ENCODE measurements around the gene CAMK1D.
"Not testable (repeated sequence)": the region's sequence is repeated elsewhere in the genome, so short reads cannot be mapped to it uniquely, and the experiment has no call there.

CAMK1D gene

DNA sequence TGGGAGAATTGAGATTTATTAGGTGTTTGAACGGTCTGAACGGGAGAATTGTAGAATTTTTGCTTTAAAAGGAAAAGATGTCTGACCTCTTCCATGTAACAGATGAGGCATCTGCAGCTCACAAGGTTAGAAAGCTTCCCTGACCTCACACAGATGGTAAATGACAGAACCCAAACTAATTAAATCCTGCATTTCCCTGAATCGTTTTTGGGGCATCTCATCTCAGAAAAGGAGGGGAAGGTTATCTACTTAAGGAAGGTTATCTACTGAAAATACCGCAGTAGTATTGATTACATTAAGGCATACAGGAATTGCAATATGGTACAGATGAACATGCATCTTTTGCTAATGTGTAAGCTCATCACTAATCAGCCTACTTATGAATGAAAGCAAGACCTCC lies 373.9 kb downstream of the CAMK1D start:
- DNase-seq (ENCODE audit: low read depth in 3 of 3): no peak

DNA sequence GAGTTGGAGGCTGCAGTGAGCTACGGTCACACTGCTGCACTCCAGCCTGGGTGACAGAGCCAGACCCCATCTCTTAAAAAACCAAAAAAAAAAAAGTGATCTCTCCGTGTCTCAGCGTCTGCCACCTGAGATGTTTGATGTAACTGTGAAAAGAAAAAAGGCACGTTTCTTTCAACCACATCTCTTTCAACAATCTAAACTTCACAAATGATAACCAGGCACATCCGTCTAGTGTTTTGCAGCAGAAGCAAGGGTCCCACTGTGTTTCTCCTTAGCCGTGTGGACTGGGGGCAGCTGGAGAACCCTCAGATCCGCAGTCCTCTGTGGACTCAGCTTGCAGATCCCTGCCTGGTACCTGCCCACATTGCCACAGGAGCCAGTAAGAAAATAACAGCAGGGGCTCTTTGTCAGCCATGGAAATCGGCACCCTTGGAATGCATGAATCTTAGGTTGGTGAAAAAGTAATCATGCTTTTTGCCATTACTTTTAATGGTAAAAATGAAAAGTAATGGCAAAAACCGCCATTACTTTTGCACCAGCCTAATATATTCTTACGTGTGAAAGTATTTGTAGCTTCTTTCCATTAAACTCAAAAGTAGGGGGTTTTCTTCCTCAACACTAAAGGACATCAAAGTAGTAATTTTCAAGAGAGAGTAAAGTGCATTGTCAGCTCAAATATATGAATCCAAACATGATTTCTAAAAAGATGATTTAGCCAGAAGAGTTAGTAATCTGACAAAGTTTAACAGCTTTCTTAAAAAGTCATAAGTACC lies 375.6 kb downstream of the CAMK1D start:
- no peak for DNase-seq (ENCODE audit: low read depth in 3 of 3)

DNA sequence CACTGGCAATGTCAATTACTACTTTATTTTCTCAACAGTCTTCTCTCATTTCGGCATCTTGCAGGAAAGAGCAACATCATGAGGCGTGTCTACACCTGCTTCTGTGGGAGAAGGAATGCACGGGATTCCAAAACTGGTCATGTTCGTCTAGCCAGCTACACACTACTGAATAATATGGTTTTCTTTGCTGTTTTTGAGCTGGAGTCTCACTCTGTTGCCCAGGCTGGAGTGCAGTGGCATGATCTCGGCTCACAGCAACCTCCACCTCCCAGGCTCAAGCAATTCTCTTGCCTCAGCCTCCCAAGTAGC lies 376.2 kb downstream of the CAMK1D start:
- not testable (repeated sequence) for DNase-seq (ENCODE audit: low read depth in 3 of 3)

DNA sequence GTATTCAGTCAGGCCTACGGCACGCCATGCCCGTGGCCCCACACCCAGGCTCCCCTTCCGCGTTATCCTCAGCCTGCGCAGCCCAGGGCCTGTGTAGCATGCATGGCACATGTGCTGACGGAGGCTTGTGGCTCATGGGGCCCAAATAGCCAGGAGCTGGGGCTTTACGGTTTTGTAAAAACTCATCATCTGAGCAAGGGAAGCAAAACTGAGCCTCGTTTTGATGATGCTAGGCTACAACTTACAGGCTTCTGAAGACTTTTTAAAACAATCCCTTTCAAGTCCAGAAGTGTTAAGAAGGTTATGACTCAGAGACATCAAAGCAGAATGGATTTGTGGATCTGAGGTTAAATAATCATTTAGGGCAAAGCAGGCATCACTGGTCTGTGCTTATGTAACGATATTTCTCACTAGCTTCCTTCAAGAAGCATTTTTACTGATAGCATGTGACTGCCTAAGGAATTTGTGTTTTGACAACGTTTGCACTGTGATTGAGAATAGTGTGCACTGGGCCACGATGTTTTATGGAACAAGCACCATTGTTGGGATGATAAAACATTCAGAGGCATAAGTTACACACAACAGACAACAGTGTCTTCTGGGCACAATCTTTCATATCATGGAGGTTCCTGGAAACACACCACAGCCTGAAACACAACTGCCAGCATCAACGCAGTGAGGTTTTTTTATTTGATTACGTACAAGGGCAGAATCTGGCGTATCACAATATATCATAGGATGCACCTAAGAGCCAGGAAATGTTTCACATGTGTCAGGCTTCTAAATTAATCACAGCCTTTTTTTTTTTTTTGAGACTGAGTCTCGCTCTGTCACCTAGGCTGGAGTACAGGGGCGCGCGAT lies 377.9 kb downstream of the CAMK1D start:
- no peak for DNase-seq (ENCODE audit: low read depth in 3 of 3)

DNA sequence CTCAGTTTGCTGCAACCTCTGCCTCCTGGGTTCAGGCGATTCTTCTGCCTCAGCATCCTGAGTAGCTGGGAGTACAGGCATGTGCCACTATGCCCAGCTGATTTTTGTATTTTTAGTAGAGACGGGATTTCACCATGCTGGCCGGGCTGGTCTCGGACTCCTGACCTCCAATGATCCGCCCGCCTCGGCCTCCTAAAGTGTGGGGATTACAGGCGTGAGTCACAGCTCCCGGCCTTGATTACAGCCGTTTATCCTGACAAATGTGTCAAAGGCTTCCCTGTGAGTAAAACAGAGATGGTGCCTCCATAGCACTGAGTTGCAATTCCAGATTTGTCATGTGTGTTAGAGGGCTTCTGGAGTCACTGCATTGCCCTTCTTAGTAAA lies 378.5 kb downstream of the CAMK1D start:
- no peak for DNase-seq (ENCODE audit: low read depth in 3 of 3)

DNA sequence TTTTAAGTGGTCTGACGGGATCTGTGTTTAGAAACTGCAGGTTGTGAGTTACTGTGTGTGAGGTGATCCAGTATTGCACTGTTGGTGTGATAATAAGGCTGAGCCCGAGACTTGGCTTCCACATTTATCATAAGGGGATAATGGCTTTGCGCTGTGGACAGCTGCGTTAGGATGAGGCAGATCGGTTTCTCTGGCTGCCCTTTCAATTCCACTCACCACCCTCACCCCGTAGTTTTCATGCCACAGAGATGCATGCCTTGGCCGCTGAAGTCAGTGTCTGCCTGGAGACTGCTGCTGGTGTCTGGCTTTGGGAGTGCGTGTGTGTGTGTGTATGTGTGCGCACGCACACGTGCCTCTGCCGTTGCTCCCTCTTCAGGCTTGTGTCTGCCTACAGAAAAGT lies 379.1 kb downstream of the CAMK1D start:
- no peak for DNase-seq (ENCODE audit: low read depth in 3 of 3)

DNA sequence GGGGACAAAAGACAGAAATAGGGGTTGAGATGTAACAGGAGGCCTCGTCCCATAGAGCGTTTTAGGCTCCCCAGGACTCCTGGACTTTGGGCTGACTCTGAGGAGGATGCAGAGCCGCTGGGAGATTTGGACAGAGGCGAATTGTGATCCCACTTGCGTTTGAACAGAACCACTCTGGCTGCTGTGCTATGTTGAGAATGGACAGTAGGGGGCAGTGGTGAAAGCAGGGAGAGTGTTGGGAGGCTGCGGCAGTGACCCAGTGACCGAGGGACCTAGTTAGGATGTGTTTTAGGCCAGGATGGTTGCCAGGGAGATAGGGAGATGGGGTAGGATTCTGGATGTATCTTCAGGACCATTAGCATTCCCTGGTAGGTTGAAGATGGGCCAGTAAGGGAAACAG lies 380.5 kb downstream of the CAMK1D start:
- DNase-seq (ENCODE audit: low read depth in 3 of 3): no peak

DNA sequence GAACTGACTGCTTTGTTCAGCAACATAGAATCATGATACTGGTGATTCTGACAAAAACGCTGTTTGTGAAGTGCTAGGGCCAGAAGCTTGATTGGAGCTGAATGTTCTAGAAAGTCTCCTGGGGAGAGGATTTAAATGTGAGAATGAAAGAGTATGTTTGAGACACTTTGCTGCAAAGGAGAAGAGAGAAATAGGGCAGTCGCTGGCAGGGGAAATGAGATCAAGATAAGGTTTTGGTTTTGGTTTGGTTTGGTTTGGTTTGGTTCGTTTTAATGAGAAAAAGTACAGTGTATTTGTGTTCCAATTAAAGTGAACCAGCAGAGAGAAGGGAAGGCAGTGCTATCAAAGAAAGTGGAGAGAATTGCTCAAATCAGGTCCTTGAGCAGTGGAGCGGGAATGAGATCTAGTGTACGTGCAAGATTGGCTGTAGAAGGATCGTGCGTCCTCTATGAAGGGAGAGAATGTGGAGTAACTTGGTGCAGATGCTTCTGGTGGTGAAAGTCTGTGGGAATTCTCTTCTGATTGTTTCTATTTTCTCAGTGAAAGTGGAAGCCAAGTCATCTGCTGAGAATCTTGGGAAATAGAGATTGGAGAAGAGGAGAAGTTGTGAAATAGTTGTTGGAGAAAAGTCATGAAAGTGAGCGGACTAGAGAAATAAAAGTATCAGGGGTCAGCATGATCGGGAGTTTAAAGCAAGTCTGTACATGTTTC lies 381.6 kb downstream of the CAMK1D start:
- no peak for DNase-seq (ENCODE audit: low read depth in 3 of 3)

DNA sequence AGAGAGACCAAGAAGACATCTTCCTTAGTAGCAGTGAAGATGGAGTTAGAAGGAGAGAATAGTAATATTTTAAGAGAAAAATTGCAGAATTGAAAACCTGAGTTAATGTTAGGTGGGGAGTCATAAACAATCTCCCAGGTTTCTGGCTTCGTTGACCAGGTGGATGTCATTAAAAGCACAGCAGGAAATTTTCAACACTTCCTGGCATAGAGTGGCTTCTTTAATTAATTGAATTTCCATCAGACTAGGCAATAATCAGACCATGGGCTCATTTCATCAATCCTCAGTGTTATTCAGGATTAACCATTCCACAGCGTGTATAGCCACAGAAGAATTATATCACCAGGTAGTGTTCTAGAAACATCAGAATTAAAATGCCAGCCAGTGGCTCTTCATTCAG lies 383.9 kb downstream of the CAMK1D start:
- DNase-seq (ENCODE audit: low read depth in 3 of 3): no peak

DNA sequence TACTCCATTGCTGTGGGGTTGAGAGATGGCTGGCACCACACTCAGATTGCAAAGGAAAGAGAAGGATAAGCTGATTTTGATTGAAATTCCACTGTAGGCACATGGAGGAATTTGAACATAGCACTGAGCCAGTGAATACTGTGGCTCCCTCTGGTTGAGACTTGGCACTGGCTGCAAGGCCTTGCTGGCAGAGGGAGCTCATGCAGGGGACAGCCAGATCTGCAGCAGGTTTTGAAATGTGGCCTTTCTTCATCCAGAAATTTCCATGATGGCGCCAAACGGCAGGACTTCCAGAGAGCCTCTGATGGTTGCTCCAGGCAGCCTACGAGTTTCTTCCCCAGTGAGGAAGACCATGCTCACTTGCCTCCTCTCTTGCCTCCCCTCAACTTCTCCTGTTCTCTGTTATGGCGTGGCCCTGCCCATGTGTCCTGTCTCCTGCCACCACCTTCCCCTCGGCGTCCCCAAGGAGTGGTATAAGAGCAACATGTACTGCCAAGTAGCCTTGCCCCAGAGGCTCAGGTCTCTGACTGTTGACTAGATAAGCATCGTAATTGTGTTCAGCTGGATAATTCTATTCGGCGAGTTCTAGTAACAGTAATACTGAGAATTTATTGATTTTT lies 386.6 kb downstream of the CAMK1D start:
- DNase-seq (ENCODE audit: low read depth in 3 of 3): no peak

DNA sequence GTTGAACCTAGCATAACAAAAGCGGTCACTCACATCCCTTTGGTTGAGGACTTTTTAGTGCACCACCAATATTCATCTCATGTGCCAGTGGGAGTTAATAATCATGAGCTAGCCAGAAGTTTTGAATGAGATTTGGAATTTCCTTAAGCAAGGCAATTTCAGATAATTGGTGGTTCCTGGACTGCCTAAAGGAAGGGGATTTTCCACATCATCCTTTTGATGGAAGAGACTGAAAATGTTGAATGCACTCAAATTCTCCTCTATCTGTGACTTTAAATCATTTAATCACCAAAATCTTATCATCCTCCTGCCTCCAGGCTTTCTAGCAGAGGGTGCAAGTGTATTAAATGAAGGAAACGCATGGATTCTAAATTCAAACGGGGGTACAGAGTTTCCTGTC lies 391.5 kb downstream of the CAMK1D start:
- DNase-seq (ENCODE audit: low read depth in 3 of 3): no peak

DNA sequence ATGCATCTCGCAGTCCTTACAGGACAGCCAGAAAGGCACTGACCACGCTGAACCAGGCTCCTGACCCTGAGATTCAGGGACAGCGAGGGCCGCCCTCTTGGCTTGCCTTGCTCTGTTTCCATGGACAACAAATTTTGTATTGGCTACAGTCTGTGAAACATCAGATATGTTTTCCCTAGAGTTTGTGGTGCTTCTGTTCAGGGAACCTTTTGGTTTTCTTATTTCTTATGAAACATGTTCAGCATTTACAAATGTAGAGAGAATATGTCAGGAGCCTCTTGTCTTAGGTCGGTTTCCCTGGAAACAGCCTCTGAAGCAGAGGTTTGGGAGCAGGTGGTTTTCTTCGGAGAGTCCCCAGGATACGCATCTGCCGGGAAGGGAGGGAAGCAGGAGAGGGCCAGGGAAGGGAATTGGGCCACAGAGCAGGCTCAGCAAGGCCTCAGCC lies 392.0 kb downstream of the CAMK1D start:
- no peak for DNase-seq (ENCODE audit: low read depth in 3 of 3)

DNA sequence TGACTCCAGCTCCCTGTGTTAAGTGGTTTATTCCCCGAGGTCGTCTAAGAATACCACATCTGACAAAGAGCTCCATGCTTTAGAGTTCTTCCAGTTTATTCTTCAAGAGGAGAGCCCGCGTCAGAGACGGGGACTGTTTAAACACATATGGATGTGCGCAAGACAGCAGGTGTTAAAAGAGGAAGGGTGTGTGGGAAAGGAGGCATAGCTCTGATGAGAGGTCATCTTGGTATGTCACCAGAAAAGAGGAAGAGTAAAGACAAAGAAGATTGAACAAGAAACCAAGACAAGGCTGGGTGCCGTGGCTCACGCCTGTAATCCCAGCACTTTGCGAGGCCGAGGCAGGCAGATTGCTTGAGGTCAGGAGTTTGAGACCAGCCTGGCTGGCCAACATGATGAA lies 393.4 kb downstream of the CAMK1D start:
- DNase-seq (ENCODE audit: low read depth in 3 of 3): no peak

DNA sequence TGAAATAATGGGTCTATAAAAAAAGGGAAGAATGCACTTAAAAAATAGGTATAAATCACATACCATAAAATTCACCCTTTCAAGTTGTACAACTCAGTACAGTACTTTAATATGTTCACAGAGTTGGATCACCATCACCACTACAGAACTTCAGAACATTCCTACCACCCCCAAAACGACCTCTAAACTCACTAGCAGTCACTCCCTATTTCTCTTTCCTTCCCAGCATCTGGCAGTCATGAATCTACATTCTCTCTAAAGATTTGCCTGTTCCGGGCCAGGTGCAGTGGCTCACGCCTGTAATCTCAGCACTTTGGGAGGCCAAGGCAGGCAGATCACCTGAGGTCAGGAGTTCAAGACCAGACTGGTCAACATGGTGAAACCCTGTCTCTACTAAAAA lies 394.1 kb downstream of the CAMK1D start:
- not testable (repeated sequence) for DNase-seq (ENCODE audit: low read depth in 3 of 3)

DNA sequence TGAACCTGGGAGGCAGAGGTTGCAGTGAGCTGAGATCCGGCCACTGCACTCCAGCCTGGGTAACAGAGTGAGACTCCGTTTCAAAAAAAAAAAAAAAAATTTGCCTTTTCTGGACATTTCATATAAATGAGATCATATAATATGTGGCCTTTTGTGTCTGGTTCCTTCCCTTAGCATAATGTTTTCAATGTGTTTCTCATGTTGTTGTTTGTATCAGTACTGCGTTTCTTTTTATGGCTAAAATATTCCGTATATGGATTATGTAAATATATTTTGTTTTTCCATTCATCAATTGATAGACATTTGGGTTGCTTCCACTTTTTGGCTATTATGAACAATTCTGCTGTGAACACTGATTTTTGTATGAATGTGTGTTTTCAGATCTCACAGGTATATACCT lies 394.6 kb downstream of the CAMK1D start:
- DNase-seq (ENCODE audit: low read depth in 3 of 3): no peak

DNA sequence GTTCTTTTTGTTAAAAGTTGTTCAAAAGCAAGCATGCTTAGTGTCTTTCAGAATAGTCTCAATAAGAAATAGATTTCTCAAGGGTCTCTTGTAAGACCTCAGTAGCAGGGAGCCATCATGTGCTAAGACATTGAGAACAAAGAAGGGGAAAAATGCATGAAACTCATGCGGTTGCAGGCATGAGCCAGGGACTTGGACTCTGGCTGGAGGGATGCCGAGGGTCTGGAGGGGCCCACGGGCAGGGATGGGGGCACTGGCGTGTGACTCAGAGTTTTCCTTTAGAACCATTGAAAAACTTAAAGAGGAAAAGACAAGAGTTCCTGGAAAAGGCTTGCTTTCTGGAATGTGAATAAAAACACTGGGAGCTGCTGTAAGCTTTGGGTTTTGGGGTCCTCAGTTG lies 398.8 kb downstream of the CAMK1D start:
- no peak for DNase-seq (ENCODE audit: low read depth in 3 of 3)

DNA sequence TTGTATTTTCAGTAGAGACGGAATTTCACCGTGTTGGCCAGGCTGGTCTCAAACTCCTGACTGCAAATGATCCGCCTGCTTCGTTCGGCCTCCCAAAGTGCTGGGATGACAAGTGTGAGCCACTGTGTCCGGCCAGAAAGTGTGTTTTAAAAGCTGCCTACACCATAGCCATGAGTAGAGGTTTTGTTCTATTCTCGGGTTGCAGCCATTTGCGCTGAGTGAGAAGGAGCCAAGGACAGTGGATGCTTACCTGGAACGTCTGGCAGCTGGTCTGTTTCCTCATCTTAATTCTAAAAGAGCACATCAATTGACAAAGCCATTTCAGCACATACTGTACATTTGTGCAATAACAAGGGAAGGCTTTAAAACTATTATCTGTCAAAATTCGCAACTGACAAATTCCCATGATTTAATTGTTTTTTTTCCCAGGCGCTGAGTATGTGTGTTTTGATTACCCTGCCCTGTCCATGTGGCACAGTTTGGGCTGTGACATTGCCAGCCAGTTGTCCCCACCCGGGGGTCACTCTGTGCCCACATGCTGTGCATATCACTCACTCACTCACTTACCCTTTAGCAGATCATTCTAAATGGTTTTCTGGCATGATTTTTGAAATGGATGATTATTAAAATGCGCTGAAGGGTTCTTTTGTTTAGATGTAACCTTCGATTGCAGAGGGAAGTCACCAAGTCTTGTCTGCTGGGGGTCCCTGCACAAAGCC lies 400.6 kb downstream of the CAMK1D start:
- no peak for DNase-seq (ENCODE audit: low read depth in 3 of 3)

DNA sequence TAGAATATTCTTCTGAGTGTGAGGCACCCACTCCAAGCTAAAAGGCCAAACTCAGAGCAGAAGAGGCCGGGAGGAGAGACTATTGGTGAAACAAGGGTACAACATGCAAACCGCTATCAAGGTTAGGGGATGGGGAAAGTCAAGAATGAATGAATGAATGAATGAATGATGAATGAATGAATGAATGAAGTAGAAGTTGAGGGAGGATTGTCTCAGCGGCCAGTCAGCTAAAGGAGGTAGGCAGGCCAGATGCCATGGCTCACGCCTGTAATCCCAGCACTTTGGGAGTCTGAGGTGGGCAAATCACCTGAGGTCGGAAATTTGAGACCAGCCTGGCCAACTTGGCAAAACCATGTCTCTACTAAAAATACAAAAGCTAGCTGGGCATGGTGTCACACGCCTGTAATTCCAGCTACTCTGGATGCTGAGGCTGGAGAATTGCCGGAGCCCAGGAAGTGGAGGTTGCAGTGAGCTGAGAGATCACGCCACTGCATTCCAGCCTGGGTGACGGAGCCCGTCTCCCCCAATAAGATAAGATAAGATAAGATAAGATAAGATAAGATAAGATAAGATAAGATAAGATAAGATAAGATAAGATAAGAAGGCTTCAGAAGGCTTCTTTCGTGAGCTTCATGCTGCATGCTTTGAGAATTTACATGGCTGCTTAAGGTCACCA lies 401.3 kb downstream of the CAMK1D start:
- no peak for DNase-seq (ENCODE audit: low read depth in 3 of 3)

DNA sequence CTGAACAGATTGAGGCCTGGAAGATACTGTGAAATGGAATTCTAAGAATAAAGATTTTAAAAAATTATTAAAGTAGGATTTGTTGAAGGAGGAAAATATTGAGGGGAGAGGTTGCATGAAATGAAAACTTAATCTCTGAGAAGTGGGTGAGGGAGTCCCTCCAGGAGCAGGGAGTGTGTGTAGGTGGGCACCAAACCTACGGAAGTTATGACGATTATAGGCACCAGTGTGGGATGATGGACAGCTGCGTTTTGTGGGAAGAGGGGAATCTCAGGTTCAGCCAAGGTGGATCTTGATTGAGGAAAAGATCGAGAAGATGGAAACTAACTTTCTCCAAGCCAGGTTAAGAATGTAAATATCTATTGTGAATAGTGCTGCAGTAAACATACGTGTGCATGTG lies 405.7 kb downstream of the CAMK1D start:
- no peak for DNase-seq (ENCODE audit: low read depth in 3 of 3)

DNA sequence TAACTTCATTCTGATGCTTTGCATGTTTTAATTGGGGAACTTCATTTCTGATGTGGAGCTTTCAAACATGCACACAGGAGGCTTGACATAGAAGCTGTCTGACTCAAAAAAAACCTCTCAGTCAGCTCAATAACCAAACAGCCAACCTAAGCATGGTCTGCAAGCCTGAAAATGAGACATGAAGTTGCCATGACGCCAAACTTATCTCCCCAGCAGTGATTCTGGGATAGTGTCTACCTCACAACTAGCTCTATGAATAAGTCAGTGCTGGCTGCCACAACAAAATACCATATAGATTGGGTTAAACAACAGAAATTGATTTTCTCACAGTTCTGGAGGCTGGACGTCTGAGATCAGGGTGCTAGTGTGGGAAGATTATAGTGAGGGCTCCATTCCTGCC lies 408.0 kb downstream of the CAMK1D start:
- DNase-seq (ENCODE audit: low read depth in 3 of 3): no peak

DNA sequence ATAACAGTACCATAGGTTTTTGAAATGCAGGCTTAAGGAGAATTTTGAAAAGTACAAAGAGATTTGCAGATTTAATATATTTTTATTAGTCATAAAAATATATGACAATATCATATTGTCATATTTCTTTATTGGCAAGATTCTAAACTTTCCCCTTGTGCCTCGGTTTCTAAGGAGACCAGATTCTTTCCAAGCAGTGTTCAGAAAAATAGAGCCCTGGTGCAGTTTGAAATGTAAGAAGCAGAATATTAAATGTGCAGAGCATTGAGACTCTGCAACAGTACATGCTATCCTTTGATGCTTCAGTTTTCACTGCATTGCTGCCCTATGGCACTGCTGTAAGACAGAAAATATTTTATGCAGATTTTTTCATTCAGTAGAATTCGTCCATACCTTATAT lies 408.9 kb downstream of the CAMK1D start:
- no peak for DNase-seq (ENCODE audit: low read depth in 3 of 3)

Measured in stimulated activated CD4-positive, alpha-beta T cell treated with anti-CD3 and anti-CD28 coated beads, TNF-alpha, amount 100 ng/mL, for 4 hours (primary cell).